IMR-90 (cell line): ENCODE results near the gene RNPEPL1. TPM values are rescaled to one million over a fixed set of nuclear protein-coding genes. Genes with fewer than 3 reads are reported as not detected.

Experiments
- ATAC-seq: fragments of 200-7000 bp; cut with Tn5 transposase; 2 replicates; pipeline ENCODE4 v1.9.1; 2020; ENCODE audit warnings: low read depth, mild to moderate bottlenecking, moderate library complexity
- BruUV-seq: library from RNA; stranded (reverse); fragments of 400-500 nt; replicated peaks from 2 replicates; lab custom pipeline; 2021; lab: Mats Ljungman, UMichigan
- CTCF ChIA-PET: fragments of 300-600 bp; formaldehyde crosslinking; extraction: SDS; loops from one replicate; lab custom pipeline; 2021; ENCODE audit warnings: antibody characterized with exemption; lab: Yijun Ruan, JAX
- POLR2A ChIA-PET: fragments of 300-600 bp; sonication (Branson Sonifier 250); formaldehyde crosslinking; loops from one replicate; lab custom pipeline; 2022; ENCODE audit warnings: antibody characterized with exemption; ENCODE audit not compliant: unreplicated experiment; lab: Charles Lee
- DNase-seq: peaks from one replicate; pipeline ENCODE4 v3.0.0; 2013
- H2AFZ ChIP-seq: replicated peaks from 2 replicates; pipeline ENCODE3; 2013; ENCODE audit warnings: low read length, mild to moderate bottlenecking; ENCODE audit not compliant: poor library complexity
- H2AK5ac ChIP-seq: 2 replicates; pipeline ENCODE4 v1.6.1; 2013; ENCODE audit warnings: low read depth, low read length, inconsistent platforms
- H2AK9ac ChIP-seq: replicated peaks from 2 replicates; pipeline ENCODE3; 2013; ENCODE audit warnings: mild to moderate bottlenecking, low read depth, low read length, moderate library complexity; ENCODE audit not compliant: poor library complexity
- H2BK120ac ChIP-seq: 2 replicates; pipeline ENCODE4 v1.6.1; 2013; ENCODE audit warnings: low read depth, low read length, inconsistent platforms
- H2BK15ac ChIP-seq: 3 replicates; pipeline ENCODE4 v1.6.1; 2013; ENCODE audit warnings: low read depth, low read length, inconsistent platforms
- H2BK20ac ChIP-seq: 2 replicates; pipeline ENCODE4 v1.6.1; 2013; ENCODE audit warnings: low read depth, mild to moderate bottlenecking, inconsistent platforms, low read length, moderate library complexity
- H2BK5ac ChIP-seq: 2 replicates; pipeline ENCODE4 v1.6.1; 2013; ENCODE audit warnings: mild to moderate bottlenecking, low read depth, low read length, inconsistent platforms; ENCODE audit not compliant: poor library complexity, severe bottlenecking
- H3K14ac ChIP-seq: replicated peaks from 2 replicates; pipeline ENCODE4 v1.6.1; 2013; ENCODE audit warnings: low read depth, low read length, inconsistent platforms
- H3K18ac ChIP-seq: 2 replicates; pipeline ENCODE4 v1.6.1; 2013; ENCODE audit warnings: low read depth, low read length, control low read depth
- H3K23ac ChIP-seq: 2 replicates; pipeline ENCODE4 v1.6.1; 2013; ENCODE audit warnings: low read depth, low read length, inconsistent platforms
- H3K27ac ChIP-seq: 2 replicates; pipeline ENCODE4 v1.5.1; 2013; ENCODE audit warnings: mild to moderate bottlenecking, control low read depth, low read length; ENCODE audit not compliant: insufficient read depth
- H3K27me3 ChIP-seq: 2 replicates; pipeline ENCODE4 v1.6.1; 2013; ENCODE audit warnings: low read length; ENCODE audit not compliant: control insufficient read depth, insufficient read depth
- H3K36me3 ChIP-seq: 2 replicates; pipeline ENCODE4 v1.6.1; 2013; ENCODE audit warnings: low read length, mixed read lengths; ENCODE audit not compliant: control insufficient read depth, insufficient read depth
- H3K4ac ChIP-seq: 2 replicates; pipeline ENCODE4 v1.6.1; 2013; ENCODE audit warnings: low read depth, low read length, inconsistent platforms
- H3K4me1 ChIP-seq: 2 replicates; pipeline ENCODE4 v1.6.1; 2013; ENCODE audit warnings: low read length, mixed read lengths; ENCODE audit not compliant: control insufficient read depth, insufficient read depth
- H3K4me2 ChIP-seq: 2 replicates; pipeline ENCODE4 v1.6.1; 2013; ENCODE audit warnings: low read depth, mild to moderate bottlenecking, control low read depth, low read length, moderate library complexity
- H3K4me3 ChIP-seq: 2 replicates; pipeline ENCODE4 v1.5.1; 2013; ENCODE audit warnings: low read depth, mild to moderate bottlenecking, control low read depth, low read length, moderate library complexity; ENCODE audit not compliant: insufficient read depth
- H3K56ac ChIP-seq: 2 replicates; pipeline ENCODE4 v1.6.1; 2013; ENCODE audit warnings: low read length, inconsistent platforms; ENCODE audit not compliant: insufficient read depth; ENCODE audit errors: extremely low read depth
- H3K79me1 ChIP-seq, 2 experiments: 2 replicates each; pipeline ENCODE4 v1.6.1; 2013; ENCODE audit warnings: low read length in 2 of 2, inconsistent platforms in 1 of 2, low read depth in 1 of 2
- H3K9ac ChIP-seq: 2 replicates; pipeline ENCODE4 v1.6.1; 2013; ENCODE audit warnings: low read depth, low read length, control low read depth
- H3K9me1 ChIP-seq: 2 replicates; pipeline ENCODE4 v1.6.1; 2013; ENCODE audit warnings: low read length, inconsistent platforms; ENCODE audit not compliant: insufficient read depth
- H3K9me3 ChIP-seq: 2 replicates; pipeline ENCODE4 v1.6.1; 2013; ENCODE audit warnings: low read length; ENCODE audit not compliant: control insufficient read depth, insufficient read depth
- H4K20me1 ChIP-seq: 2 replicates; pipeline ENCODE4 v1.6.1; 2013; ENCODE audit warnings: low read length, inconsistent platforms; ENCODE audit not compliant: insufficient read depth
- H4K5ac ChIP-seq: 2 replicates; pipeline ENCODE4 v1.6.1; 2013; ENCODE audit warnings: mild to moderate bottlenecking, low read depth, low read length, control low read depth
- H4K8ac ChIP-seq, 2 experiments: 2 replicates each; pipeline ENCODE4 v1.6.1; 2013; ENCODE audit warnings: low read depth in 2 of 2, low read length in 2 of 2, control low read depth in 1 of 2, inconsistent platforms in 1 of 2
- H4K91ac ChIP-seq: 2 replicates; pipeline ENCODE4 v1.6.1; 2013; ENCODE audit warnings: low read depth, low read length, inconsistent platforms; ENCODE audit not compliant: insufficient read depth
- BHLHE40 ChIP-seq: fragments of 150-350 bp; IDR thresholded peaks from 2 replicates; pipeline ENCODE4 v1.6.1; 2016; ENCODE audit warnings: mild to moderate bottlenecking, low read depth, low read length
- CEBPB ChIP-seq: IDR thresholded peaks from 2 replicates; pipeline ENCODE4 v1.6.1; 2012; ENCODE audit warnings: low read depth, low read length, improper control_type of control experiment
- CHD1 ChIP-seq: IDR thresholded peaks from 2 replicates; pipeline ENCODE4 v1.6.1; 2012; ENCODE audit warnings: low read depth, low read length, improper control_type of control experiment
- CTCF ChIP-seq: conservative IDR thresholded peaks from 2 replicates; pipeline ENCODE4 v1.5.1; 2012; ENCODE audit warnings: mild to moderate bottlenecking, low read depth, low read length, improper control_type of control experiment
- ELK1 ChIP-seq: fragments of 150-350 bp; IDR thresholded peaks from 2 replicates; pipeline ENCODE4 v1.6.1; 2016; ENCODE audit warnings: low read depth, mild to moderate bottlenecking, low read length, moderate library complexity, borderline replicate concordance
- FOS ChIP-seq: fragments of 150-350 bp; IDR thresholded peaks from 2 replicates; pipeline ENCODE4 v1.6.1; 2016; ENCODE audit warnings: low read depth, low read length
- MAFK ChIP-seq: IDR thresholded peaks from 2 replicates; pipeline ENCODE4 v1.6.1; 2012; ENCODE audit warnings: low read depth, low read length, improper control_type of control experiment
- MAZ ChIP-seq: IDR thresholded peaks from 2 replicates; pipeline ENCODE4 v1.6.1; 2012; ENCODE audit warnings: low read depth, mild to moderate bottlenecking, low read length, improper control_type of control experiment, moderate library complexity, borderline replicate concordance
- MXI1 ChIP-seq: IDR thresholded peaks from 2 replicates; pipeline ENCODE4 v1.6.1; 2012; ENCODE audit warnings: low read depth, mild to moderate bottlenecking, low read length, moderate library complexity, borderline replicate concordance
- NFE2L2 ChIP-seq: fragments of 150-350 bp; IDR thresholded peaks from 2 replicates; pipeline ENCODE4 v1.6.1; 2016; ENCODE audit warnings: low read depth, mild to moderate bottlenecking, low read length
- POLR2A ChIP-seq: IDR thresholded peaks from 2 replicates; pipeline ENCODE4 v1.6.1; 2012; ENCODE audit warnings: mild to moderate bottlenecking, low read depth, low read length
- RAD21 ChIP-seq: IDR thresholded peaks from 2 replicates; pipeline ENCODE4 v1.6.1; 2012; ENCODE audit warnings: low read length, improper control_type of control experiment
- RCOR1 ChIP-seq: IDR thresholded peaks from 2 replicates; pipeline ENCODE4 v1.6.1; 2012; ENCODE audit warnings: mild to moderate bottlenecking, low read length, improper control_type of control experiment; ENCODE audit not compliant: insufficient replicate concordance
- RFX5 ChIP-seq: IDR thresholded peaks from 2 replicates; pipeline ENCODE4 v1.8.0; 2012; ENCODE audit warnings: low read depth, mild to moderate bottlenecking, low read length, moderate library complexity
- SMC3 ChIP-seq: fragments of 150-350 bp; IDR thresholded peaks from 2 replicates; pipeline ENCODE4 v1.6.1; 2016; ENCODE audit warnings: low read depth, mild to moderate bottlenecking, antibody characterized with exemption, low read length, moderate library complexity
- USF2 ChIP-seq: fragments of 150-350 bp; IDR thresholded peaks from 2 replicates; pipeline ENCODE4 v1.6.1; 2017; ENCODE audit warnings: mild to moderate bottlenecking, antibody characterized with exemption, low read length, low read depth
- WGBS, 2 experiments: methylation state at CpG; one replicate each; pipeline versions ENCODE4 v1.1.5 to v1.1.7; 2013; ENCODE audit warnings: missing lambda C conversion rate in 2 of 2; ENCODE audit not compliant: insufficient read length in 1 of 2; ENCODE audit errors: extremely low coverage in 2 of 2; 5-methylcytosine and 5-hydroxymethylcytosine counted together
- dilution Hi-C: fragments of 300-500 bp; cut with HindIII; formaldehyde crosslinking; loops from one replicate; pipeline ENCODE4 v1.14.3; 2018; ENCODE audit warnings: low sequenced_read_pairs; ENCODE audit not compliant: unreplicated experiment
- in situ Hi-C: fragments of 300-500 bp; cut with MboI; formaldehyde crosslinking; loops from 3 replicates; pipeline ENCODE4 v1.14.3; 2019; ENCODE audit warnings: low sequenced_read_pairs, inconsistent platforms, mixed read lengths
- intact Hi-C: fragments of 100-400 bp; cut with micrococcal nuclease; formaldehyde crosslinking; loops from 2 replicates; pipeline ENCODE4 v1.10.0; 2022
- polyA plus RNA-seq, 3 experiments: library from polyadenylated mRNA; depleted of rRNA; stranded (reverse); fragments of >200 nt; gene quantifications; 2 replicates each; pipeline ENCODE4 v1.2.3, GENCODE V29; 2012; ENCODE audit warnings: low replicate concordance in 1 of 3
- total RNA-seq: library from RNA; depleted of rRNA; stranded (reverse); fragments of >200 nt; gene quantifications from 2 replicates; pipeline ENCODE4 v1.2.3, GENCODE V29; 2012

RNPEPL1 gene
- total and polyA plus RNA-seq, 2 of the 4 experiments (the other 2 are of a cell fraction): 3.8 to 18.7 TPM

GRCh38 chr2:240596080-240596460, 27.8 kb downstream of the RNPEPL1 start:
- Histone ChIP-seq H4K5ac (no peak overlapping the region), H3K27me3 (no peaks in the 10 kb centered on the region), H3K9ac (no peak overlapping the region), H3K18ac (no peak overlapping the region), H4K91ac (no peak overlapping the region), H3K4me3 (no peak overlapping the region), H3K9me3 (no peaks in the 10 kb centered on the region), H2BK5ac (no peak overlapping the region), H2BK20ac (no peak overlapping the region), H2BK15ac (no peak overlapping the region), H3K56ac (no peak overlapping the region), H3K4ac (no peak overlapping the region), H4K8ac (no peak overlapping the region), H2AK9ac (no peak overlapping the region), H2AFZ (no peak overlapping the region), H3K23ac (no peak overlapping the region), H2BK120ac (no peak overlapping the region), H3K4me2 (no peak overlapping the region), H3K14ac (no peak overlapping the region), H3K79me1 (peaks cover 0 to 17% of the 10 kb centered on the region in 2 experiments; a peak in 2 of 4 replicates), H3K4me1 (no peaks in the 10 kb centered on the region), H4K20me1 (no peaks in the 10 kb centered on the region; the same call in 1 of the 2 replicates), H3K27ac (no peak overlapping the region), H3K36me3 (peaks cover 30% of the 10 kb centered on the region), H3K9me1 (no peaks in the 10 kb centered on the region), H2AK5ac (no peak overlapping the region)
- in situ Hi-C loops (no loop called here), dilution Hi-C loops (no loop called here), intact Hi-C loops (no loop called here)
- CTCF ChIA-PET: no interaction called here
- no peak for ATAC-seq
- BruUV-seq: no TSS peak
- POLR2A ChIA-PET: no interaction called here
- DNase-seq: no peak
- WGBS, 2 experiments: 84% methylated on average over 5 of the region's 17 CpGs; no CpG with 5 or more reads in 1 of the 2 experiments
- TF ChIP-seq MAFK (no peak), USF2 (no peak), NFE2L2 (no peak), CEBPB (no peak), BHLHE40 (no peak), RAD21 (no peak), RFX5 (no peak), CHD1 (no peak), POLR2A (no peak), CTCF (no peak), MXI1 (no peak), MAZ (no peak), SMC3 (no peak), ELK1 (no peak), RCOR1 (no peak), FOS (no peak)
